NCI-H2196 (cell line): ENCODE data around the gene WWOX.
A peak's percentile ranks its signal among the peaks of the same experiment; 100 is the strongest.

ENCODE experiments used
- DNase-seq: peaks from one replicate; lab custom pipeline; 2025; ENCODE audit not compliant: unreplicated experiment; lab: John Stamatoyannopoulos, UW

WWOX gene

GRCh38 chr16:78140818-78141466, 41.5 kb downstream of the WWOX start:
- no peak for DNase-seq

- DNase-seq: no peak
Measured at GRCh38 chr16:78142788-78143187, 43.3 kb downstream of the WWOX start.

GRCh38 chr16:78146807-78147206, 47.4 kb downstream of the WWOX start:
- no peak for DNase-seq

GRCh38 chr16:78147911-78148401, 48.5 kb downstream of the WWOX start:
- no peak for DNase-seq

GRCh38 chr16:78150233-78150632, 50.8 kb downstream of the WWOX start:
- DNase-seq: no peak

- DNase-seq: no peak
Measured at GRCh38 chr16:78154729-78155461, 55.4 kb downstream of the WWOX start.

- no peak for DNase-seq
Measured at GRCh38 chr16:78155791-78156345, 56.4 kb downstream of the WWOX start.

- DNase-seq: no peak
Measured at GRCh38 chr16:78161023-78161729, 61.7 kb downstream of the WWOX start.

- DNase-seq: no peak
Measured at GRCh38 chr16:78163772-78164670, 64.6 kb downstream of the WWOX start.

- DNase-seq: no peak
Measured at GRCh38 chr16:78170494-78170933, 71.1 kb downstream of the WWOX start.

- DNase-seq: no peak
Measured at GRCh38 chr16:78175287-78175686, 75.8 kb downstream of the WWOX start.

GRCh38 chr16:78176435-78176834, 77.0 kb downstream of the WWOX start:
- DNase-seq: no peak

- DNase-seq: no peak
Measured at GRCh38 chr16:78177218-78177617, 77.8 kb downstream of the WWOX start.

- no peak for DNase-seq
Measured at GRCh38 chr16:78177987-78178386, 78.5 kb downstream of the WWOX start.

GRCh38 chr16:78179666-78180065, 80.2 kb downstream of the WWOX start:
- DNase-seq: no peak

GRCh38 chr16:78180349-78180748, 80.9 kb downstream of the WWOX start:
- DNase-seq: no peak

- DNase-seq: peak; percentile 20
Measured at GRCh38 chr16:78183437-78184237, 84.2 kb downstream of the WWOX start.

- peak; percentile 34 for DNase-seq
Measured at GRCh38 chr16:78184238-78185183, 85.1 kb downstream of the WWOX start.

GRCh38 chr16:78189121-78189520, 89.7 kb downstream of the WWOX start:
- no peak for DNase-seq
